Ureter (tissue), 1 donor: Measurements from ENCODE around the gene TAC3. TPM values are rescaled to one million over a fixed set of nuclear protein-coding genes. Genes with fewer than 3 reads are reported as not detected.
A peak's percentile ranks its signal among the peaks of the same experiment; 100 is the strongest.

Experiments
- DNase-seq: peaks from one replicate; pipeline ENCODE4 v3.0.0-alpha.2; 2020; ENCODE audit warnings: low spot score
- total RNA-seq: library from RNA; stranded (reverse); gene quantifications from one replicate; pipeline ENCODE4 v1.2.4, GENCODE V29; 2023
- donor health status: DM: yes; HTN: yes; CAD: no.

Gene TAC3
- total RNA-seq, 1 donor from 2014 or later = not detected

DNA sequence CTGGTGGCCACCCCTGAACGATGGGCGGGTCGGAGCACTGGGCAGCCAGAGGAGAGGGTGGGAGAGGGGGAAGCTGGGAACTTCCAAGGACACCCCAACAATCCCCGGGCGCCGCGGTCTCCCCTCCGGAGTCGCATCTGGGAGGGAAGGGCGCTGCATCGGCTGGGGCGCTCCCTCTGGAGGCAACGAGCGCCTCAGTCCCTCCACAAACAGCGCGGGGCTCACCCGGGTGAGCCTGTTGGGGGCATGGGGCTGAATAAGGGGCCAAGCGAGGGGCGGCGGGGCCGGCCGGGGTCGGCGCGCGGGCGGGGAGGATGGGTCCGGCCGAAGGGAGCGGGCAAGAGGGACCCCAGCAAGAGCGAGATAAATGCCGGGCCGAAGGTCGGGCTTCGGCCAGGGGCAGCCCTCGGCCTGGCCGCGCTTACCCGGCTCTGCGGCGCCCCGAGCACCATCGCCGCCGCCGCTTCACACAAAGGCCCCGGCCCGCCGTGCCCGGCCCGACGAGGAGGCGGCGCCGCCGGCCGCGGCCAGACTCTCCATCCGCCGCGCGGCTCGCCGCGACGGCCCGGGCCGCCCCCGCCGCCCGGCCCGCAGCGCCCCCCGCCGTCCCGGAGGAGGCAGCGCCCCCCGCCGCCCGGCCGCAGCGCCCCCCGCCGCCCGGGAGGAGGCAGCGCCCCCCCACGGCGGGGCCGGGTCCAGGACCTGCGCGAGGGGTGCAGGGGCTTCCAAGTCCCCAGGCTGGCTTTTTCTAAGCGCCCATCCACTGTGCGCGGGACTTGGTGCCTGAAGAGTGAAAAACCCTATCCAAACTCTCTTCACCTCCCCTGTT lies 10.1 kb downstream of the TAC3 start, which contains the start of gene ZBTB39:
Gene ZBTB39, minus strand, starts transcription at position 567 of the 829 bp plus-strand sequence. CDS start 1,629 bp downstream, outside the sequence.
- no peak for DNase-seq

- DNase-seq = no peak
Measured at GRCh38 chr12:57004651-57005050, 11.7 kb downstream of the TAC3 start.

GRCh38 chr12:57003395-57003794 lies 12.9 kb downstream of the TAC3 start:
- DNase-seq = no peak

GRCh38 chr12:57001448-57001906 lies 14.9 kb downstream of the TAC3 start:
- peak; percentile 61 for DNase-seq

DNA sequence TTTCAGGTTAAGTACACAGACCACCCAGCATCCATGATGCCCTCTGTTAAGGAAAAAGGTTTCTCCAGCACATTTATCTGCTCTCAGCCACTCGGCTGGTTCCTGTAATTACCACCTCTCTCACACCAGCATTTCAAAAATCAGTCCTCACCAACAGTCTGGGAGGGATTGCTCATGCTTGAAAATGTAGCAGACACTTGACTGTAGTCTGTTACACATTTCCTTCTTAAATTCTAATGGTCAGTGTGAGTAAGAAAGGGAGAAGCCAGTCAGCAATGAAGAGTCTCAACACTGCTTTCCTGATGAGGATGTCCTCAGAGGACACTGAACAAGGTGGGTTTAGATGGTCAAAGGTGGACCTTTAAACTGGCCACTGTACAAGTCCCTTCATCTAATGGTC lies 15.9 kb downstream of the TAC3 start:
- DNase-seq = no peak

GRCh38 chr12:56999456-56999855 lies 16.9 kb downstream of the TAC3 start:
- no peak for DNase-seq

GRCh38 chr12:56998981-56999380 lies 17.3 kb downstream of the TAC3 start:
- DNase-seq = no peak

DNA sequence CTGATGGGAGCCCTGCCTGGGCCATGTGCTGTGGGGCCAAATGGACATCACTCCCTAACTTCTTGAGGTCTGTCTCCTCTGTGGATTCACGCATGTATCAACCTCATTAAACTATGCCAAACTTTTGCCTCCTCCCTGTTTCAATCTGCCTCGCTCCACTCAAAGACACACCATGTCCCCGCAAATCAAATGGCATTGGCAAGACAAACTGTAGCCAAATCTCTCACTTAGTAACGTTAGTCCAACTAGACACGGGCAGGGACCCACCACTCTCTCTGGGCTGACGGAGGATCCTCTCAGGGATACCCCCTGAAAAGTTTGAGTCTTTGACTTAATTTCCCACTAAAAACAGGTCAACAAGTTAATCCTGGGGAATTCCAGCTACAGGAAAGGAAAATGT lies 18.0 kb downstream of the TAC3 start:
- no peak for DNase-seq

GRCh38 chr12:56996793-56997545 lies 19.4 kb downstream of the TAC3 start:
- no peak for DNase-seq

DNA sequence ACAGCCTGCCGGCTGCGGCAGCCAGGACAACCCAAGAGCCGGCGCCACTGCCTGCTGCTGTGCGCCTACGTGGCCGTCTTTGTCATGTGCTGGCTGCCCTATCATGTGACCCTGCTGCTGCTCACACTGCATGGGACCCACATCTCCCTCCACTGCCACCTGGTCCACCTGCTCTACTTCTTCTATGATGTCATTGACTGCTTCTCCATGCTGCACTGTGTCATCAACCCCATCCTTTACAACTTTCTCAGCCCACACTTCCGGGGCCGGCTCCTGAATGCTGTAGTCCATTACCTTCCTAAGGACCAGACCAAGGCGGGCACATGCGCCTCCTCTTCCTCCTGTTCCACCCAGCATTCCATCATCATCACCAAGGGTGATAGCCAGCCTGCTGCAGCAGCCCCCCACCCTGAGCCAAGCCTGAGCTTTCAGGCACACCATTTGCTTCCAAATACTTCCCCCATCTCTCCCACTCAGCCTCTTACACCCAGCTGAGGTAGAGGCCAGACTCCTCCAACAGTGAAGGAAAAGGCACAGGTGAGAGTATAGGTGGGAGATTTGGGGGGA lies 20.3 kb downstream of the TAC3 start:
- no peak for DNase-seq

- no peak for DNase-seq
Measured at GRCh38 chr12:56995201-56995929, 21.0 kb downstream of the TAC3 start.

DNA sequence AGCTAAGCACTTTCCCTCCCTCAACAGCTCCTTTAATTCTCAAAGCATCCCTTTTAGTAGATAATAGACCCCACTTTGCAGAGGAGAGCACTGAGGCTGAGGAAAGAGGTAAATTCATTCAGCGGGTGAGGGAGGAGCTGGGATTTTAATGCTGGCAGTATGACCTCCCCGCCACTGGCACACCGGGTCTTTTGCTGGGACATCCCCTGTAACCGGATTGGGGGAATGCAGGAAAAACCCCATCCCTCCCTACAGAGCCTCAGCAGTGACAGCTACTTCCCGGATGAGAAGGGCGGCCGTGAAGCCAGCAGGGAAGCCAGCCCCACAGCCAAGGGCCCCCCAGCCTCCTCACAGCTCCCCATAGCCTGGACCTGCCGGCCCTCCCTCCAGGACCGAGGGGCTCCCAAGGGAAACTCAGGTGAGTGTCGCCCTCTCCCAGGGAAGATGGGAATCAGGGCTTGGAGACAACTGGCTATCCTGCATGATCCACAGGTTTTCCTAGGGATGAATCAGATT lies 22.0 kb downstream of the TAC3 start:
- DNase-seq = no peak

DNA sequence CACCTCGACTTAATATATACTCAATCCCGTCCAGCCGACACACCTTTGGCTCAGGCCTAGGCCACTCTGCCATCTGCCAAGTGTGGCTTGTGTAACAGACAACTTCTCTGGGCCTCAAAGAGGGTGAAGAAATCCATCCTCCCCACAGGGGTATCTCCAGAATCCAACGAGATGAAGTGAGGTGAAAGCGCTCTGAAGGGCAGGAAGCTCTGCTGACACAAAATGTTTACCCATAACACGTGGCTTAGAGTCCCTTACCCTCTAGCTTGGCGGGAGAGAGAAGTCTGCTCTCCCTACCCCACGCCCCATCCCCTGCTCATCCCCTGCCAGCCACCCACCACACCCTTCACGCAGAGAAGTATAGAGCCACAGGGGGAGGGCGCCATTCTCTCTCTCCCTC lies 23.0 kb downstream of the TAC3 start:
- DNase-seq = no peak

DNA sequence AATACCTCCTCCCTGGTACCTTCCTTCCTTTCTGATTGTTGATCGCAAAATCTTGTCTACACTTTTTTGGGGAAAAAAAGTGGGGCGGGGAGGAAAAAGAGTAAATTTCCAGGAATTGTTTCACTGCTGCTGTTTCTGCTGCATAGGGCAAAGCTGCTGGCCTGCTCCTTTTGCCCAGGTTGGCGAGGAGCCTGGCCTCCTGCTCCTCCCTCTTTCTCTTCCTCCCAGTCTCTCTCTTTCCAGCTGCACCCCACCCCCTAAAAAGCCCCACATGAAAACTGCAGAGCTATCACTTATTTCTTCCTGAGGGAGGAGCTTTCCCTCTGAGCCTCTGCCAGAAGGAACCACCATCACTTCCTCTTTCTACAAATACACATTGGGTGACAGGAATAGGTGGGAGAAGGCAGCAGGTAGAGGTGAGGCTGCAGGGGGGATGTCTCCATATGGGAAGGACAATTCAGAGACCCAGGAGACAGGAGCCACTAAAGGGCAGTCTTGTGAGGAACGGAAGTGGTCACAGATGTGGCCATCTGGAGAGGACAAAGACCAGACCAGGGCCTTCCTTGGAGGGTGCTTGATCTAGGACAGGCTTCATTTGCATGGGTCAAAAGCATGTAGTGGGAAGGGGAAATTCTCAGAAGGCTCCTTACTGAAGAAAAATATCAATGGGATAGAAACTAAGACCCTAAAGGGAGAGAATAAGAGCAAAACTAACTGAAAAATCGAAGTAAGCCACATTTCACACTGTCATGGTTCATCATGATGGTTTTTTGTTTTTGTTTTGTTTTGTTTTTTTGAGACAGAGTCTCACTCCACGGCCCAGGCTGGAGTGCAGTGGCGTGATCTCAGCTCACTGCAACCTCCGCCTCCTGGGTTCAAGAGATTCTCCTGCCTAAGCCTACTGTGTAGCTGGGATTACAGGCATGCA lies 24.7 kb downstream of the TAC3 start:
- peak; percentile 65 for DNase-seq

- no peak for DNase-seq
Measured at GRCh38 chr12:56990648-56991318, 25.5 kb downstream of the TAC3 start.

DNA sequence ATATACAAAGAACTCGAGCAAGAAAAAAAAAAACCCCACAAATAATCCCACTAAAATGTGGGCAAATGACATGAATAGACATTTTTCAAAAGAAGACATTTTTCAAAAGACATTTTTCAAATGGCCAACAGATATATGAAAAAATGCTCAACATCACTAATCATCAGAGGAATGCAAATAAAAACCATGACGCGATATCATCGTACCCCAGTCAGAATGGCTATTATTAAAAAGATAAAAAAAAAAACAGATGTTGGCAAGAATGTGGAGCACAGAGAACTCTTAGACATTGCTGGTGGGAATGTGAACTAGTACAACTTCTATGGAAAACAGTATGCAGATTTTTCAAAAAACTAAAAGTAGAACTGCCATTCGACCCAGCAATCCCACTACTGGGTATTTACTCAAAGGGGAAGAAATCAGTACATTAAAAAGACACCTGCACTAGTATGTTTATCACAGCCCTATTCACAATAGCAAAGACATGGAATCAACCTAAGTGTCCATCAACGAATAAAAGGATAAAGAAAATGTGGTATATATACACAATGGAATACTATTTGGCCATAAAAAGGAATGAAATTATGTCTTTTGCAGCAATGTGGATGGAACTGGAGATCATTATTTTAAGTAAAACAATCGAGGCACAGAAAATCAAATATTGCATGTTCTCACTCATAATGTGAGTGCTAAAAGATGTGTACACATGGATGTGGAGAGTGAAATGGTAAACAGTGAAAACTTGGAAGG lies 26.3 kb downstream of the TAC3 start:
- DNase-seq = no peak

DNA sequence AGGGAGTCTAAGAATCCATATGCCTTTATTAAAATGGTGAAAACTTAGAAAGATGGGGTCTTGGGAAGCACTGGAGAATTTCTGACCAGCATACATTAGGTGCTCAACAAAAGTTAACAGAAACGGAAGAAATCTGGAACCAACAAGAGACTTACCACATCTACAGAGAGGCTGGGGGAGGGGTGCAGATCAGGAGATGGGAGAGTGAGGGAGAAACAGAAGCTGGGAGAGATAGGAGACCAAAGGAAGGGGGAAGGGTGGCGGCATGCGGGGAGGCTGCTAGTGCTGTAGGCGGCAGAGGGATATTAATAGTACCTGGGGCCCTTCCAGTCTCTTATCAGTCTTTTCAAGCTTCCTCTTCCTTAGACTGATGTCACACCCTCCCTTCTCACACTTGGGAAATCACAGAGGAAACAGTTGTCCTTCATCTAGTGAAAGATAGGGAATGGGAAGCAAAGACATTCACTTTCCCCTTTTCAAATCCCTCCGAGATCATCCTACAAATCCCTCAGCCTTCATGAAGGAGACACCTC lies 28.1 kb downstream of the TAC3 start:
- no peak for DNase-seq

GRCh38 chr12:56987551-56988053 lies 28.7 kb downstream of the TAC3 start:
- peak; percentile 84 for DNase-seq

- DNase-seq = no peak
Measured at GRCh38 chr12:56987011-56987410, 29.3 kb downstream of the TAC3 start.
